HCEC 1CT (cell line): ENCODE data around the gene ADAMTSL1.

ENCODE experiments used
- DNase-seq: peaks from one replicate; pipeline ENCODE4 v3.0.0-alpha.2; 2017

ADAMTSL1 gene

DNA sequence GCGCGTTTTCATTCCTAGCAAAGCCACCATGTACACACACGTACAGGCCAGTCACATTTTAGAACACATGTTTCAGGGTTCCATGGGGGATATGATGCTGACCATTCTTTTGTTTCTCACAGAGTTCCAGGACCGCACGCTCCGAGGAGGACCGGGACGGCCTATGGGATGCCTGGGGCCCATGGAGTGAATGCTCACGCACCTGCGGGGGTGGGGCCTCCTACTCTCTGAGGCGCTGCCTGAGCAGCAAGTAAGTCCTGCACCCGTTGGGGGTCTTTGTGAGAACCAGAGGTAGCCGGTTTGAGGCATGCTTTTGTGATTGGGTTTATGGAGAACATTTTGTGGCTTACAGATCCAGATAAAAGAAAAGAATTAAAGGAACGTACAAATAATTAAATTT lies 30.8 kb downstream of the ADAMTSL1 start:
- no peak for DNase-seq

DNA sequence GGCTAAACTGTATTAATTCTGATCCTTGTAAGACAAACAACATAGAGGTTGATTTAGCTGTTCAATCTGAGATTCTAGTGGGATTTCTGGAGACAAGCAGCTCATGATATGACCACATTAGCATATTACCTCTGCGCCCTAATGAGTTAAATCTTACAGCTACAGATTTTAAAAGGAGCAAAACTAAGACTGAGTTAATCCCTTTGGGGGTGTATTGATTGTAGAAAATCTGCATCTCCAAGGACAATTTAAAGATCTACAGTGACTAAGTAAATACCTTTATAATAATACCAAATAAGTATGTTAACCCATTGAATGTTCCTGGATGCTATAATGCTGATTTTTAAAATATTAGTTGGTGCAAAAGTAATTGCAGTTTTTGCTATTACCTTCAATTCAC lies 33.2 kb downstream of the ADAMTSL1 start:
- no peak for DNase-seq

DNA sequence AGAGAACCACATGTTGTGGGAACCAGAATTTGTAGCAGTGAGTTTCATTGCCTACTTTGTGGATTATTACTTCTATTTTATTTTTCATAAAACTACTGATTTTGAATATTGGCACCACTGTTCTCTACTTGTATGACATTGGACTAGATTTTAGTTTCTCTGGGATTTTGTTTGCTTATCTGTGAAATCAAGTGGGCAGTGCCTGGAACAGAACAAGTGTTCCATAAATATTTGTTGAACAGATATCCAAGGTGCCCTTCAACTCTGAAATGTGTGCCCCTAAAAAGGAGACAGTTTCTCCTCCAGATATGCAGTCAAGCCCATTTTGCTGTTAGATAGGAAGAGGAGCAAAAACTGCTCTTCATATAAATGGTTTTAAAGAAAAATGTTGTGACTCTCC lies 42.6 kb downstream of the ADAMTSL1 start:
- DNase-seq, result no peak

DNA sequence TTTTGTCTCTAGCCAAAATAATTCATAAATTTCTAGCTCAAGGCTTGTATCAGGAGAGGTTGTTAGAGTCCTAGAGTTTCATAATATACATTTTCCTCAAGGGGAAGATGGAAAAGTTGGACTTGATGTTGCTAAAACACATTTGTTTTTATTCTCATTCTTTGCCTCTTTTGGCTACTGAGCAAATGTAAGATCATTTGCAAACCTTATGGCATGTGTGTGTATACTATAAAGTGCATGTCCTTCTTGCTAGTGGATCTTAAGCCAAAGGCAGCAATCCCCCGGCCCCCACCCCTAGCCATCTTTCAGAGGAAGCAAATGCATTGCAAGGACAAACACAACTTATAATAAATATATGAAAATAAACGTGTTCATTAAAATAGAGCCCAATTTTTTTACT lies 43.0 kb downstream of the ADAMTSL1 start:
- DNase-seq, result no peak

DNA sequence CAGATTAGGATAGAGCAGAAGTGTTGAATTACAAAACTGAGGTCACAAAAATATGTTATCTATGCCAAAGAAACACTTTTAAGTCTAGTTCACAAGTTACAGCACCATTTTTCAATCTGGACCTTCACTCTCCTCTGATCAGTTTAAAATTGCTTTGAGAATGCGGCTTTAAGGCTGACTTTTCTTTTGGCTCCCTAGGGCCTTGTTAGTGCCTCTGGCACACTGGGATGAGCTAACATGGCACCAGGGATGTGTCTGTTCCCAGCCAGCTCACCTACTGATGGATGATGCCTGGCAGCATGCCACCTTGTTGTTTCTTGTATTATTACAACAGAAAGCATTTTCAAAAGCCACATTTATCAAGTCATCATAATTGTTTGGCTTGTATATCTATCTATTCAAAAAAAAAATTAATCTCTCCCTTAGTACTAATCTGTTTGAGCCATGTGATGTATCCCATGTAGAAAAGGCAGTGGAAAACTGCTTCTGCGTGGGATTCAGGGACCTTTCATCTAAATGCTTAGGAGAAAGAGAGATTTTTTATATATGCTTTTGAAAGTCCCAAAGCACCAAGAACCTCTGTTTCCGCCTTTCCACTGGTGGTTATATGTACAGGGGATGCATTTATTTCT lies 46.6 kb downstream of the ADAMTSL1 start:
- no peak for DNase-seq

DNA sequence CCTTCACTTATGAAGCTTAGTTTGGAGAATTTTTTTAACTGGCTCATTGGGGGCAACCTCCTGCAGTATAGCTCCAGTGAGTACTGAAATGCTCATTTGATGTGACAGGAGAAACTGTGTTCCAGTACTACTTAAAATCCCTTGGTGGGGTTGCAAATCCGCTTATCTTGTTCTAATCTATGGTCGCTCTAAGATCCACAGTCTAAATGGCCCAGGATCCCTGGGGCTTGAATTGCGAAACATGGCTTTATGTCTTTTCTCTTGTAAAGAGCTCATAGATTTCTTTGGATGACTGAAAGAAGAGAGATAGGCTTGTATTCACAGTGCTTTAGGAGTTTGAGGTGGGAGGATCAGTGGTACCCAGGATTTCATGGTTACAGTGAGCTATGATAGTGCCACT lies 52.7 kb downstream of the ADAMTSL1 start:
- no peak for DNase-seq

DNA sequence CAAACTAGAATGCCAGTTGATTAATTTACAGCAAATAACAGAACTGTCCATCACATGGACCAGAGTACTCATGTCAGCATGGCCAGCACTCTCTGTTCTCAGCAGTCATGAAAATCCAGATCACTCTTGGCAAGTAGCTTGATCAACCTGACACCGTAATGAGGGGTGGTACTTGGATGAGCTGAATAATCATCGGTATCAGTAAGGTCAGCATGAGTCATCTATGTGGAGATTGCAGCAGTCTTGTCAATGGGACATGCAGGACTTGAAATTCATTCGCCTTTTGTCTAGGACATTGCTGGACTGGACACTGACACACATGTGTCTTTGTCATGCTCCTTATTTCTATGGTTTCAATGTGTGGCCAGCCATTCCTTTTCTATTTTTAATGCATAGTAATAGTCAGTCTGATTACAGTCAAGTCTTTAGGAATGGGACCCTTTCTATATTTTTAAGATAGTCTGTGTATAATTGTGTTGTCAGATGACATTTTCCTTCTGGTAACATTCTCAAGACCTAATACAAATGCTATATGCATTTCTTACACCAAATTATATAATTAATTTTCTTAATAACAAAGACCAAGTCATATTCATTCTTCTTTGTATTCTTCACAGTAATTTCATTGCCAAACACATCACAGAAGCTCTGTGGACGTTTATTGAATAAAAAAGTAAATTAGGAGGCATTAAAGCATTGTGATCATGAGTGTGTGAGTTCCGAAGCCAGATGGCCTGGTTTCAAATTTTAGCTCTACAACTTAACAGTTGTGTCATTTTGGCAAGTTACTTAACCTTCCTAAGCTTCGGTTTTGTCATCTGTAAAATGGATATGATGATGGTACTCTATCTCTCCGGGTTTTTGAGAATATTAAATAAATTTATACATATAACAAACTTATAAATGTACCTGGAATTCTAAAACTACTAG lies 57.4 kb downstream of the ADAMTSL1 start:
- DNase-seq, result no peak

DNA sequence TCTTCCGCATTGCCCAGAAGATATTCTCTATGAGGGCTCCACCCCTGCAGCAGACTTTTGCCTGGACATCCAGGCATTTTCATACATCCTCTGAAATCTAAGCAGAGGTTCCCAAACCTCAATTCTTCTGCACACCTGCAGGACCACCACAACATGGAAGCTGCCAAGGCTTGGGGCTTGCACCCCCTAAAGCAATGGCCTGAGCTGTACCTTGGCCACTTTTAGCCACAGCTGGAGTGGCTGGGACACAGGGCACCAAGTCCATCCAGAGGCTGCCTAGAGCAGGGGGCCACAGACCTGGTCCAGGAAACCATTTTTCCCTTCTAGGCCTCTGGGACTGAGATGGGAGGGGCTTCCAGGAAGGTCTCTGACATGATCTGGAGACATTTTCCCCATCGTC lies 60.7 kb downstream of the ADAMTSL1 start:
- DNase-seq, result no peak

DNA sequence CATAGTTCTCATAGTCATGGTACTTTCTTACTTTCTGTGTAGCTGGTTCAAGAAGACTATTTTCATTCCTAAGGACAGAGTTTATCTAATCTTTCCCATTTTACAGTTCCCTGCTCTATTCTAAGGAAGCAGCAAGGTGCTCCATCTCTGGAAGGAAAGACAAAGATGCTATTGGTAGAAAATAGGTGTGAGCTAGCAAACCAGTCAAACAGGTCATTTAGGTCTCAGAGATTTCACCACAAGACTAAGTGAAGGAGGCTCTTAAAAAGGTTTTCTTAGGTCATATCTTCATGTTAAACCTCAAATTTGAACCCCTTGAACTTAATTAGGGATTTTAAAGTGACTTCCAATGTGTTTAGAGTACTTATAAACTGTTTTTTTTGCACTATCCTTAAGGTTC lies 62.6 kb downstream of the ADAMTSL1 start:
- DNase-seq, result no peak

DNA sequence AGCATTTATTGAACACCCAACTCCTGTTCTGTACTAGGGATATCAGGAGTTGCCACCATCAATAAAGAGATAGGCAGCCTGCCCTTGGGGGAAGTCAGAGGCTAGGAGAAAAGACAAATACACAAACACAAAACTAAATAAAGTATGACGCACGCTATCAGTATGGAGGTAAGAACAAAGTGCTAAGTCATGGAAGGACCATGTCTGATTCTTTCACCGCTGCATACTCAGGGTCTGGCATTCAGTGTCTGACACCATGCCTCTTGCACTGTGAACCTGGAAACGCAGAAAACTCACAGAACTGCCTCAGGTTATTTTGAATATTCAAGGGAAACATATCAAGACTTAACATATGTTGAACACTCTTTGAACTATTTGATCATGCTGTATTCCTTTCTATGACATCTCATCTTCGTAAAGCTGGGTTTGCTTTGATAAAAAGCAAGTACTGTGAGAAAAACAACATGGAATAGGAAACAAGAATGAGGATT lies 65.3 kb downstream of the ADAMTSL1 start:
- no peak for DNase-seq

DNA sequence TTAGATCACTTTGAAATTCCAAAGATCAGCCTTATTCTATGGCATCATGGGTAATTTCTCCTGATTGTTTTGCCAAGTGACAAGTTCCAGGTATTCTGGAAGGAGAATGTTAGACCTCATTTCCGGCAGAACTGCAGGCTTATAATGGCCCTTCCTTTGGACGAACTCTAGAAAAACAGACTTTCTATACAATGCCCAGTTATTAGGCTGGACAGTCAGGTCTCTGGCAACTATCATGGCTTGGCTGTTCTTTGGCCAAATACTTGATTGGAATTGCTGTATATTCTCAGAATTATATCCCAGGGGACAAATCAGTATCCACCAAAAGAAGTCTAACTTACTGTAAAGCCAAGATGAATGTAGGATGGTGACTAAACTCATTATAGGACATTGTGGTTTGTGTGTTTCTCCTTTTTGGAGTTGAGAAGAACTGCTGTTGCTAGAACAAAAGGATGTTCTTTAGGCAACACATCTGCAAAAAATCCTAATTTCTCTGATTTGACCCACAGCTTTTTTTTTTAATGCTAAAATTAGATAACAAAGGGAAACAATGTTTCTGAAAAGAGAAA lies 69.0 kb downstream of the ADAMTSL1 start:
- peak; percentile 39 for DNase-seq

DNA sequence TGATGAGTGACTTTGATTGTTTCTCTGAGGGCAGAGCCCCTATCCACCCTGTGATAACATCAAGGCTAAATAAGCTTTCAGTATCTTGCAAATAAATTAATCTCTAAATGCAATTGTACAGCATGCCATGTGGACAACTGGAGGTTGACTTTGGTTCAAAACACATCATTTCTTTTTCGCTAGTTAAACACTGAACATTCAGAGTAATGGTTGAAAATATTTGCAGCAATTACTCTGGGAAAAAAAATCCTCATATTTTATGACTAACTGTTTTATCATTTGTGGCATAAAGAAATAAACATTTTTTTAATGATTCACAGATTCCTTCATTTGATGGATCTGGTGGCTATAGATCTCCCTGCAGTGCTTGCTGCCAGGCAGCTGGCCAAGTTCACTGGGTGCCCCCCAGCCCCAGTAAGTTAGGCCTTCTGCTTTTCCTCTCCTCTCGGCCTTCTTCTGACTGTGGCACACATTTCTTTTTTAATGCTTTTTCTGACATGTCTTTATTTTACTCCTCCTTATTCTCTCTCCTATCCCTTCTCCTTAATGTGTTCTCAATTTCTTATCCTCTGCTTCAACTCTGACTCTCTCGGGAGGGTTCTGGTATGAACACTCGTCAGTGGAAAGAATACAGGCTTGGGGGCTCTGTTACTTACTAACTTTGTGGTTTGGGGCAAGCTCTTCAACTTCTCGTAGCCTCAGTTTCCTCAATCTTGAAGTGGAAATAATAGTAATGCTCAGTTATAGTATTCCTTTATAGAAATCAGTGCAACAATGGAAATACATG lies 69.6 kb downstream of the ADAMTSL1 start:
- peak; percentile 89 for DNase-seq

DNA sequence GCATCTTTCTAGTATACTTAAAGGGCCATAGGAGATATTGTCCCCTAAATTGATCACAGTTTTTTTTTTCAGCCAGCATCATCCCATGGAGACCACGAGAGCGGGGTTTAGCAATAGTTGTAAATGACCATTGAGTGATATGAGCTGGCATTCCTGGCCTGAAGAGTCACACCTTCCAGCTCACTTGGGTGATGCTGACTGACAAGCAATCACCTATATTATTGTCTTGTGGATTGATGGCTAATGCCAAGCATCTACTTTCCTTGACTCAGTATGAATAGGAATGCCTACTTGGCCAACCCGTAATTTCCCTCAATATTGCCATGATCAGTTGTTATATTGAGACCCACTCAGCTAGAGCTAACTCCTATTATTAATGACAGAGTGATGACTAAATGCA lies 70.5 kb downstream of the ADAMTSL1 start:
- DNase-seq, result peak; percentile 71

DNA sequence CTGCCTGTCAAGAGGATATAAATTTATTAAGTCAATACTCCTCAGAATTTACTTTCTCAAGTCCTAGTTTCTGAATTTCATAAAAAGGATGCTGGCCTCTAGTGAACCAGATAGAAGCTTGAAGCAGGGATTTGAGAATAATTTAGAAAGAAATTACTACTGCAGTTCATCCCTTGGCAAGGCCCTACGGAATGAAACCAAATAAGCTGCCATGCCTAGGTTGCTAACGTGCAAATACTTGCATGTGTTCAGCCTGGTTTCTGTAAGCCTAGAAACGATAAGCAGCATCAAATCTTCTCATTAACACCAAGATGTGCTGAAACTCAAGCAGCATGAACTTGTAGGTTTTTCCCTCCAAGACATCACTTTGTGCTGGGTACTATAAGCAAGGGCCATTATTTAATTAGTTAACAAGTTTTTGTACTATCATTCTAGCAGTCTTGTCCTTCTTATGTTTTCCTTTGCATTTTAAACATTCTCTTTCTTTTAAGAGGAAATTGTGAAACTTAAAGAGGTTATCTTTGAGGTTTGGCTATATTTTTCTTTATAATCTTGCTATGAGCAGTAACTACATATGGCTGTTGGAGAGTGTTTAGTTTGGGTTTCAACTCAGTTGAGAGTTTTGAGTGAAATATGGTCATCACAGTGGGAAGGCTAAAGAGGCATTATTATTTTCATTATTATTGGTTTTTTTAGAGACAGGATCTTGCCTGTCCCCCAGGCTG lies 71.8 kb downstream of the ADAMTSL1 start:
- no peak for DNase-seq

DNA sequence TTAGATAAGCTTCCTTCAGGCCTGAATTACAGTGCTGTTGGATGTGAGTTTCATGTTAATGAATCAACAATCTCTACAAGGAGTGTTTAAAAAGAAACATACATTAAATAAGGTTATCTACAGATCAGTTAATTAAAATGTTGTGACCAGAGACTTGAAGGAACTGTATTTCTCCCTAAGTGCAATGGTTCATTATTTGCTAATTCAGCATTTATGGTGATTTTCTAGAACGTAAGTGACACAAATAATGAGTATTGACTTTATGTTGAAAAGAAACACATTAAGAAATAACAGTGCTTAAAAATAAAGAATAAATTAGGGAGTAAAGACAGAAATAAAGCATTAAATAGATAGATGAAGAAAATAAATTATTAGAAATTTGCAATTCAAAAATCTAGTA lies 74.5 kb downstream of the ADAMTSL1 start:
- DNase-seq, result no peak

DNA sequence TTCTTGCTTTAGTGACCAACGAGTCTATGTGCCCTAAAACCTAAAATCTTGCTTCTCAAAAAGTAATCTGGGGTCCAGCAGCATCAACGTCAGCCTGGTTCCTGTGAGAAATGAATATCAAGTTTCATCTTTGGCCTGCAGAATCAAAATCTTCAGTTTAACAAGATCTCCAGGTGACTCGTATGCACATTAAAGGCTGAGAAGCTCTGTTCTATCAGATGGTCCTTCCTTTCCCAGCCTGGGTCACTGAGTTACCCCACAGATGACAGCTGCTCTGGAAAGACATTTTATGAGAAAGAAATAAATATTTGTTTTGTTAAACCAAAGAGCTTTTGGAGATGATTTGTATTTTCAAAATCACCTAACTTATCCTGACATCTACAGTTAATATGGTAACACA lies 75.8 kb downstream of the ADAMTSL1 start:
- no peak for DNase-seq

DNA sequence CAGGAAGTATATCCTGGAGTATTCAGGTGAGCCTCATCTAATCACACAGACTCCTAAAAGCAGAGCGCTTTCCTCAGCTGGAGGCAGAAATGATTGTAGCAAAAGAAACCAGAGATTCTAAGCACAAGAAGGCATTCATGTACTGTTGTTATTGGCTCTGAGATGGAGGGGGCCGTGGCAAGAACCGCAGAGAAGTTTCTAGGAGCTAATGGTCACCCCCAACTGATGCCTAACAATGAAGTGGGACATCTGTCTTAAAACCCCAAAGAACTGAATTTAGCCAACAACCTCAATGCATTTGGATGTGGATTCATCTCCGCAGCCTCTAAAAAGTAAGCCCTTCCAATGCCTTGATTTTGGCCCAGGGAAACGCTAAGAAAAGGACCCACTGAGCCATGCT lies 76.3 kb downstream of the ADAMTSL1 start:
- no peak for DNase-seq

DNA sequence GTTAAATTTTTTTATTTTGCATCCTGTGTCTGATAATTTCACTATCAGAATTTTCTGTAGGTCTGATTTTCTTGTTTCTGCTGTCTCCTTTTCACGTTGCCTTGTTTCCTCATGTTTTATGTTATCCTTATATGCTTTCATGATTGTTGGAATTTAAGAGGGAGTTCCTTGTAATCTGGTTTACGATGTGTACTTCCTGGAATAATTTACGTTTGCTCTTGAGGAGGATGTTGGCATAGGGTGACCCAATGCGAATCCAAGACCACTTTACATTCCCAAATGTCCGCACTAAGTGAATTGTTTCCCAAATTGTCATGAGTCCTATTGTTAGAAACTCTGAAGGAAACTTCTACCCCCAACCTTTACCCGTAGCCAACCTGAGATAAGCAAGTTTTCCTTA lies 80.3 kb downstream of the ADAMTSL1 start:
- DNase-seq, result no peak

DNA sequence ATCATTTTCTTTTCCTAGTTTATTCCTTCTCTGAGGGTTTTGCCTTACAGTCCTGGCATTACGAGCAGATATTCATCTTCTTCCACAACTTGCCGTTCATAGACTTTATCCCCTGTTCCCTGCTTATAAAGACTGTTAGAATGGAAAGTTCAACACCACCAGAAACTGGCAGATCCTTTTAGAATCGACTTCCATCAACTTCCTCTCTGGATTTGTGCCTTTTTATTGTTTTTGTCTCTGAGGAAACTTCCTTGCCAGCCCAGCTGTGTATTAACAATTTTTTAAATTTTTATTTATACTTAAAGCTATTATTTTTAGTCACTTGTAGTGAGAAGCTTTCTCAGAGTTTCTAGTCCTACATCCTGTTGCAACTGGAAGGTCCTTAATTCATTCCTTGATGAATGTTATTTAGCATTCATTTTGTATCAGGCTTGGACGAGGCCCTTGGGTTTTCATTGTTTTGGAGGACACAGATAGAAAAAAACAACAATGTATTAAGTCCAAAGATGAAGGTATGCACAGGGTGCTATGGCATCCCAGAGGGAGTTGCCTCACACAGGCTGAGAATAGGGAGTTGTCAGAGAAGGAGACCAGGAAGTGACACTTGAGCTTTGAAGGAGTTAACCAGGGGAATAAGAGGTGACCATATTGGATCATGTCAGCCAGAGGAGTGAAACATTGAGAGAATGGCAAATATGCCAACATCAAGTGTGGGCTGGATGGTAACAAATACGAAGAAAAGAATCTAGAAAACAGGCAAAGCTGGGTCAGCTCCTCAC lies 81.3 kb downstream of the ADAMTSL1 start:
- no peak for DNase-seq

DNA sequence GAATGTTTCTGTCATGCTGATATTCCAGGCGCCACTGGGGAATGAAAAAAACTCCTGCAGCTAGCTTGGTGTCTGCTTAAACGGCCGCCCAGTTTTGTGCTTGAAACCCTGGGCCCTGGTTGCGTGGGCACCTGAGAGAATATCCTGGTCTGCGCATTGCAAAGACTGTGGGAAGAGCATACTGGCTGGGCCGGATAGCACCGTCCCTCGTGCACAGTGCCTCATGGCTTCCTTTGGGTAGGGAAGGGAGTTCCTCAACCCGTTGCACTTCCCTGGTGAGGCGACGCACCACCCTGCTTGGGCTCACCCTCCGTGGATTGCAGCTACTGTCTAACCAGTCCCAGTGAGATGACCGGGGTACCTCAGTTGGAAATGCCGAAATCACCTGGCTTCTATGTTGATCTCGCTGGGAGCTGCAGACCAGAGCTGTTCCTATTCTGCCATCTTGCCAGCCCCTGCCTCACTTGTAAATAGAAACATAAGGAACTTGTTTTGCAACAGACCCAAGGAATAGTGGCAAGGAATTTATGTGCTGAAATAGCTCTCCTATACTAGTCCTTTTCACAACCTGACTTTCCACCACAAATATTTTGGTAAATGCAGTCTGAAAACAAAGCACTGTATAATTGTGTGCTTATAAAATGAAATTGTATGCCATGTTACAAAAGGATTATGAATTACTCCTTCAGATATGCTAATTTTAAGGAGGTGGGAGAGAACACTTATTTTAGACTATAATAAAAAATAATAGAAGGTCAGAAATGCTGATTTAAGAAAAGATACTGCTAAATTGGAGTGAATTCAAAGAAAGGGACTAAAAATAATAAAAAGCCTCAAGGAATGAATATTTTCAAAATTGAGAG lies 90.3 kb downstream of the ADAMTSL1 start:
- no peak for DNase-seq

DNA sequence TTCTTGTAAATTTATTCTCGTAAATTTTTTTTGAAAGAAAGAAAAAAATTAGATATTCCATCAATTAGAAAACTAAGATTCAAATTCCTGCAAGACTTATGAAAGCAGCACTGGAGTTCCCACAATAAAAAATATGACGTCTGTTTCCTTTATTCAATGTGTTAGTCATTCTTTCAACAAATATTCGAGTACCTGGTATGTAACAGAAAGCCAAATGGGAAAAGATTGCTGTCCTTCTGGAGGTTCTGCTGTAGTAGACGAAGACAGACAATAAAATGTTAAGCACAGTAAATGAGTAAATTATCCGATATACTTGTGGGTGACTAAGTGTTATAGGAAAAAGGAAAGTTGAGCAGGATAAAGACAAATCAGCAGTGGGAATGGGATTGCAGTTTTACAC lies 92.2 kb downstream of the ADAMTSL1 start:
- DNase-seq, result peak; percentile 84
